CD4-positive, alpha-beta T cell (primary cell): Measurements from ENCODE around the gene PLAAT3. TPM values are rescaled to one million over a fixed set of nuclear protein-coding genes. Genes with fewer than 3 reads are reported as not detected.
"Not testable (repeated sequence)": the region's sequence is repeated elsewhere in the genome, so short reads cannot be mapped to it uniquely, and the experiment has no call there.

Source experiments
- ATAC-seq: fragments of 200-7000 bp; cut with Tn5 transposase; one replicate; pipeline ENCODE4 v1.10.0; 2022; ENCODE audit warnings: mild to moderate bottlenecking; ENCODE audit not compliant: poor library complexity
- CTCF ChIA-PET: fragments of 350-600 bp; sonication (Branson Sonifier 250); formaldehyde crosslinking; loops from one replicate; lab custom pipeline; 2021; ENCODE audit warnings: antibody characterized with exemption, inconsistent platforms; lab: Charles Lee
- POLR2A ChIA-PET: fragments of 350-600 bp; sonication (Branson Sonifier 250); formaldehyde crosslinking; loops from one replicate; lab custom pipeline; 2021; ENCODE audit warnings: antibody characterized with exemption, inconsistent platforms; lab: Charles Lee
- DNase-seq, 14 experiments: peaks; one replicate each; pipeline ENCODE4 v3.0.0-alpha.2; 2013 to 2020; ENCODE audit warnings: mixed read lengths in 2 of 14
- H3K27ac ChIP-seq, 2 donors: one replicate each; pipeline versions ENCODE4 v1.5.1 to v1.7.0; 2013; ENCODE audit warnings: low read length in 2 of 2, low read depth in 1 of 2, mild to moderate bottlenecking in 1 of 2
- H3K27me3 ChIP-seq, 2 experiments: 1 replicate in 1 of 2; 2 replicates in 1 of 2; pipeline versions ENCODE4 v1.6.1 to v1.7.0; 2013; ENCODE audit warnings: low read length in 2 of 2, control low read depth in 1 of 2, mild to moderate bottlenecking in 1 of 2, moderate library complexity in 1 of 2; ENCODE audit not compliant: insufficient read depth in 2 of 2, control insufficient read depth in 1 of 2
- H3K36me3 ChIP-seq: one replicate; pipeline ENCODE4 v1.6.1; 2013; ENCODE audit warnings: low read length, control low read depth; ENCODE audit not compliant: insufficient read depth
- H3K4me1 ChIP-seq: one replicate; pipeline ENCODE4 v1.6.1; 2013; ENCODE audit warnings: low read length, control low read depth; ENCODE audit not compliant: insufficient read depth
- H3K4me3 ChIP-seq: one replicate; pipeline ENCODE4 v1.5.1; 2013; ENCODE audit warnings: mild to moderate bottlenecking, low read length, moderate library complexity
- H3K9me3 ChIP-seq, 2 experiments: 1 replicate in 1 of 2; 2 replicates in 1 of 2; pipeline versions ENCODE4 v1.6.1 to v1.7.0; 2013; ENCODE audit warnings: low read length in 2 of 2, mild to moderate bottlenecking in 2 of 2, control low read depth in 1 of 2, moderate library complexity in 1 of 2; ENCODE audit not compliant: control insufficient read depth in 1 of 2, insufficient read depth in 1 of 2
- H3K27ac Mint-ChIP-seq: one replicate; pipeline ENCODE4 v1.8.0; 2020; ENCODE audit warnings: mixed read lengths
- H3K27me3 Mint-ChIP-seq: one replicate; pipeline ENCODE4 v1.8.0; 2021; ENCODE audit warnings: mixed read lengths
- H3K36me3 Mint-ChIP-seq: one replicate; pipeline ENCODE4 v1.8.0; 2021; ENCODE audit warnings: low read depth, mixed read lengths
- H3K4me1 Mint-ChIP-seq: one replicate; pipeline ENCODE4 v1.8.0; 2021; ENCODE audit warnings: low read depth, mixed read lengths
- H3K4me3 Mint-ChIP-seq: one replicate; pipeline ENCODE4 v1.8.0; 2020; ENCODE audit warnings: mild to moderate bottlenecking, mixed read lengths
- H3K9me3 Mint-ChIP-seq: one replicate; pipeline ENCODE4 v1.8.0; 2020; ENCODE audit warnings: mixed read lengths
- intact Hi-C, 2 experiments: fragments of 100-400 bp; cut with DNase I in 1 of 2; cut with micrococcal nuclease in 1 of 2; formaldehyde crosslinking; loops; one replicate each; pipeline versions ENCODE4 v1.15.1 to v1.9.0; 2023 to 2025; cut with DNase I, micrococcal nuclease
- total RNA-seq, 174 experiments: library from RNA in 2 of 174; stranded (reverse) in 2 of 174; gene quantifications; one replicate each; pipeline ENCODE4 v1.2.3 and lab custom pipeline; 2021 to 2026
- TF ChIP-seq, protein P1 (sequence below): fragments of 200-600 bp; IDR thresholded peaks from one replicate; pipeline ENCODE4 v1.8.0; 2022; ENCODE audit warnings: antibody characterized with exemption, mild to moderate bottlenecking

The PLAAT3 gene
- total RNA-seq, 2 experiments from 2014 or later: 2.4 to 3.6 TPM

DNA sequence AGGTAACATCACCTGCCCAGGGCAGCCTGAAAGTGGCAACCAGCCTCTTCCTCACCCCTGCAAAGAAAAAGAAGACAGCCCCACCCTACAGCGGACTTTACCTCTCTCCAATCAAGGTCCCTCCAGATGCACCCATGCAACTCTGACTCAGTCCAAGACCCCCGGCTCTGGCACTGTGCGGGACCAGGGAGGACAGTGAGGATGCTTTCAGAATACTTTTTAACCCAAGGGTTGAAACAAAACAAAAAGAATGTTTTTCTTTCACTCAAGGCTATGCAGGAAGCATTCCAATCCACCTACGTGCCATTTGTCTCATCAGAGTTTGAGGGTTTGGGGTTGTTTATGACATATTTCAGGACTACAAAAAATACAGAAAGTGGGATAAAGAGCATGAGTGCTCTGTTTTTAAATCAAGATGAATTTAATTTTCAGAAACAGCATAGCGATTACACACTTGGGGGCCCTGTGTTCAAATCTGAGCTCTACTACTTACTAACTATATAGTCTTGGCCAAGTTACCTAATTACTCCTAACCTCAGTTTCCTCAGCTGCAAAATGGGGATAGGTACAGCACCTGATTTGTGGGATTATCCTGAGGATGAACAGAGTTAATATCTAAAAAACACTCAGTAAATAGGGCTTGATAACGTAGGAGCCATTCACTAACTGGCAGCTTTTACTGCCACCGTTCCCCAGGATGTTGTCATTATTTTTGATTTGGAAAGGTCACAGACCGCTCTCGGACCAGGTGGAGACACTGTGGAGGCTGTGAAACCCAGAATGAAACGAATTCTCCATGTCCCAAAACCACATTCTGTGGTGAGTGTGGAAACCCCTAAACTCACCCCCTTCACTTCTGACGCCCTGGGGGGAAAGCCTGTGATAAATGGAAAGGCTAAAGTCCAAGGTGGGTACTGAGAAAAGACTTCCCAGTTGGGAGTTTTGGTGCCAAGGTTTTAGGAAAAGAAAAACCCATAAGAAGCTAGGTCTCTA is 5.6 kb downstream of the PLAAT3 start:
- TF ChIP-seq, protein P1, sequence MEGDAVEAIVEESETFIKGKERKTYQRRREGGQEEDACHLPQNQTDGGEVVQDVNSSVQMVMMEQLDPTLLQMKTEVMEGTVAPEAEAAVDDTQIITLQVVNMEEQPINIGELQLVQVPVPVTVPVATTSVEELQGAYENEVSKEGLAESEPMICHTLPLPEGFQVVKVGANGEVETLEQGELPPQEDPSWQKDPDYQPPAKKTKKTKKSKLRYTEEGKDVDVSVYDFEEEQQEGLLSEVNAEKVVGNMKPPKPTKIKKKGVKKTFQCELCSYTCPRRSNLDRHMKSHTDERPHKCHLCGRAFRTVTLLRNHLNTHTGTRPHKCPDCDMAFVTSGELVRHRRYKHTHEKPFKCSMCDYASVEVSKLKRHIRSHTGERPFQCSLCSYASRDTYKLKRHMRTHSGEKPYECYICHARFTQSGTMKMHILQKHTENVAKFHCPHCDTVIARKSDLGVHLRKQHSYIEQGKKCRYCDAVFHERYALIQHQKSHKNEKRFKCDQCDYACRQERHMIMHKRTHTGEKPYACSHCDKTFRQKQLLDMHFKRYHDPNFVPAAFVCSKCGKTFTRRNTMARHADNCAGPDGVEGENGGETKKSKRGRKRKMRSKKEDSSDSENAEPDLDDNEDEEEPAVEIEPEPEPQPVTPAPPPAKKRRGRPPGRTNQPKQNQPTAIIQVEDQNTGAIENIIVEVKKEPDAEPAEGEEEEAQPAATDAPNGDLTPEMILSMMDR: no peak

DNA sequence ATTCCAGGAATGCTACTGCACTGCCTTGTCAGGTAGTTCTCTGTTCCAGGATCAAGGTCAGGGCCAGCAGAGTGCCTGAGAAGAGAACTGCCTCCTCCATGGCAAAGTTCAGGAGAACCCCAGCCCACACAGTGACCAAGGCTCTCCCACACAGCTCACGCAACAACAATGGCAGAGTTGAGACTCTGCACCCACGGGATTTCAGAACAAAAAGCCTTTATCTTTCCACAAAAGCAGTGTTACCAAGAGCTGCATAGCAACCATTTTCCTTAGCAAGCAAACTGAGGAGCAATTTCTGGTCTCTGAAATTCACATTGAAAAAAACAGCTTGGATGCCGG is 11.1 kb downstream of the PLAAT3 start:
- Histone ChIP-seq H3K27ac (no peak overlapping the region), H3K4me1 (no peaks in the 10 kb centered on the region), H3K27me3 (no peaks in the 10 kb centered on the region), H3K36me3 (no peaks in the 10 kb centered on the region), H3K9me3 (no peaks in the 10 kb centered on the region), H3K4me3 (no peak overlapping the region)
- ChIA-PET CTCF (no interaction called here), POLR2A (no interaction called here)
- DNase-seq: no peak
- H3K9me3 Mint-ChIP-seq: no peaks in the 10 kb centered on the region
- ATAC-seq: no peak
- no peak overlapping the region for H3K27ac Mint-ChIP-seq
- no peak overlapping the region for H3K4me3 Mint-ChIP-seq
- TF ChIP-seq, protein P1: no peak
- H3K27me3 Mint-ChIP-seq: no peaks in the 10 kb centered on the region
- H3K4me1 Mint-ChIP-seq: no peaks in the 10 kb centered on the region
- no peaks in the 10 kb centered on the region for H3K36me3 Mint-ChIP-seq
- intact Hi-C loops: no loop called here

More for the DNA sequence above, 5.6 kb downstream of the PLAAT3 start:
- H3K36me3 Mint-ChIP-seq: no peaks in the 10 kb centered on the region
- H3K27ac Mint-ChIP-seq: no peak overlapping the region
- H3K36me3 ChIP-seq: no peaks in the 10 kb centered on the region
- ChIA-PET POLR2A (no interaction called here), CTCF (interaction anchor here (1.3 kb wide), 1 partner anchor 27 kb away, joined by 3 read pairs; no protein-coding TSS in a partner anchor)
- H3K4me1 ChIP-seq: peaks cover 7% of the 10 kb centered on the region
- peaks cover 20% of the 10 kb centered on the region for H3K4me1 Mint-ChIP-seq
- H3K4me3 Mint-ChIP-seq: no peak overlapping the region
- H3K27me3 Mint-ChIP-seq: no peaks in the 10 kb centered on the region
- no peak overlapping the region for H3K4me3 ChIP-seq
- ATAC-seq: no peak
- H3K27ac ChIP-seq: no peak overlapping the region
- no peaks in the 10 kb centered on the region for H3K9me3 ChIP-seq
- H3K9me3 Mint-ChIP-seq: no peaks in the 10 kb centered on the region
- intact Hi-C loops: no loop called here
- no peak for DNase-seq
- H3K27me3 ChIP-seq: peaks cover 0 to 3% of the 10 kb centered on the region in 2 experiments

DNA sequence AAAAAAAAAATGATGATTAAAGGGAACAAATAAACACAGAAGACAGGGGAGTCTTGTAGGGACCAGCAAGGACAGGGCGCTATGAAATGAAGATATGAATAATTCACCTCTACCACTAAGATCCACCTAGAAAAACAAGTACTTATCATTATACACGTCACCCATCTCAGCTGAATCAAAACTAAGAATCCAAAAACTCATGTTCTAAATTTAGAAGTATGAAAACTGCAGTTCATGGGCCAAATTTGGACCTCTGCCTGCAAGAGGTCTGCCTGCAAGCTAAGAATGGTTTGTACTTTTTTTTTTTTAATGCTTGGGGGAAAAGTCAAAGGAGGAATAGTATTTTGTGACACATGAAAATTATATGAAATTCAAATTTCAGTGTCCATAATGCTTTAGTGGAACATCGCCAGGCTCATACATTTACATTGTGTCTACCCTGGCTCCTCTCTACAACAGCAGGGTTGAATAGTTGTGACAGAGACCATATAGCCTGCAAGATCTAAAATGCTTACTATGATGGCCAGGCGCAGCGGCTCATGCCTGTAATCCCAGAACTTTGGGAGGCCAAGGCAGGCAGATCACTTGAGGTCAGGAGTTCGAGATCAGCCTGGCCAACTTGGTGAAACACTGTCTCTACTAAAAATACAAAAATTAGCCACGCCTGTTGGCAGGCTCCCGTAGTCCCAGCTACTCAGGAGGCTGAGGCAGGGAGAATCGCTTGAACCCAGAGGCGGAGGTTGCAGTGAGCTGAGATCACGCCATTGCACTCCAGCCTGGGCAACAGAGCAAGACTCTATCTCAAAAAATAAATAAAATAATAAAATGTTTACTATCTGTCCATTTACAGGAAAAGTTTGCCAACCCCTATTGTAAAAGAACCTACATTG is 11.7 kb downstream of the PLAAT3 start:
- H3K4me3 ChIP-seq, H3K4me3 Mint-ChIP-seq, intact Hi-C loops, ATAC-seq, H3K4me1 ChIP-seq, H3K9me3 Mint-ChIP-seq, H3K27ac ChIP-seq, H3K27ac Mint-ChIP-seq, H3K36me3 ChIP-seq, H3K4me1 Mint-ChIP-seq, H3K27me3 Mint-ChIP-seq, CTCF ChIA-PET, H3K9me3 ChIP-seq, H3K36me3 Mint-ChIP-seq, DNase-seq, H3K27me3 ChIP-seq: not testable (repeated sequence)
- POLR2A ChIA-PET: interaction anchor here (0.7 kb wide), 1 partner anchor 41 kb away, joined by 3 read pairs; no protein-coding TSS in a partner anchor
